ENCODE results near the gene IFNAR1.

DNA sequence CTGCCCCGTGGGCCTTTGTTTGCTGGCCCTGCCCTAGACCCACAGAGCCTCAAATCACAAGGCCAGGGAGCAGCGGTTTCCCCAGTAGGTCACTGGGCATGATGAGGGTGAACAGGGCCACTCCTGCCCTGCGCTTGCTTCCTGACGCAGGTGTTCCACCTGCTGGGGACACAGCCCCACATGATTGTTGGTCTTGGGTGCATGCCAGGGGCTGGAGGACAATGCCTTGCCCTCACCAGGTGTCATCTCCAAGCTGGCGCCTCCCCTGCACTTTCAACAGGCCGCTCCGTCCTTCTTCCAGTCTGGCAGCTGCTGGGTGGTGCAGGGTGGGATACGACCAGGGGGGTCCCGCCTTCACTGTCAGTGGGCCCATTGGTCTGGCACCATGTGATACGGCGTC, 34.3 kb upstream of the IFNAR1 start:
- TF ChIP-seq CTCF (conservative IDR thresholded peaks at IDR 0.05; ENCODE audit: low read length) = no peak
- TF ChIP-seq EZH2phosphoT487 (IDR thresholded peaks at IDR 0.05; ENCODE audit: borderline replicate concordance) = no peak

Data from Loucy (cell line).